Peyer's patch (tissue), 4 donors: ENCODE measurements around the gene ANTXRL. TPM values are rescaled to one million over a fixed set of nuclear protein-coding genes. Genes with fewer than 3 reads are reported as not detected.
"Not testable (repeated sequence)": the region's sequence is repeated elsewhere in the genome, so short reads cannot be mapped to it uniquely, and the experiment has no call there.

Experiments used
- DNase-seq, 3 donors: peaks; one replicate each; pipeline ENCODE4 v3.0.0-alpha.2; 2017 to 2019
- H3K27ac ChIP-seq, 4 donors: fragments of 200-600 bp; sonication (generic); one replicate each; pipeline ENCODE4 v1.5.1; 2016 to 2019
- H3K27me3 ChIP-seq, 2 donors: fragments of 200-600 bp; sonication (generic); one replicate each; pipeline ENCODE4 v1.5.1; 2019
- H3K36me3 ChIP-seq, 3 donors: fragments of 200-600 bp; sonication (generic); one replicate each; pipeline ENCODE4 v1.5.1; 2016 to 2019
- H3K4me1 ChIP-seq, 4 donors: fragments of 200-600 bp; sonication (generic); one replicate each; pipeline ENCODE4 v1.5.1; 2016 to 2019
- H3K4me3 ChIP-seq, 4 donors: fragments of 200-600 bp; sonication (generic); 1 replicate in 3 of 4; 2 replicates in 1 of 4; pipeline ENCODE4 v1.5.1; 2016 to 2019; ENCODE audit warnings: mild to moderate bottlenecking in 1 of 4
- H3K9me3 ChIP-seq, 4 donors: fragments of 200-600 bp; sonication (generic); one replicate each; pipeline ENCODE4 v1.5.1; 2016 to 2019; ENCODE audit warnings: mild to moderate bottlenecking in 1 of 4
- CTCF ChIP-seq, 6 experiments: fragments of 450-650 bp in 4 of 6; fragments of 200-600 bp in 2 of 6; sonication (generic) in 1 of 6; IDR thresholded peaks; one replicate each; pipeline ENCODE4 v1.5.1; 2017 to 2019; ENCODE audit warnings: antibody characterized with exemption in 6 of 6, mild to moderate bottlenecking in 3 of 6, moderate library complexity in 1 of 6
- POLR2A ChIP-seq, 2 donors: fragments of 450-650 bp; IDR thresholded peaks; one replicate each; pipeline ENCODE4 v1.5.1; 2017; ENCODE audit warnings: antibody characterized with exemption in 2 of 2, mild to moderate bottlenecking in 2 of 2, moderate library complexity in 2 of 2
- total RNA-seq, 4 donors: library from RNA; depleted of rRNA; stranded (reverse); fragments of >200 nt; gene quantifications; one replicate each; pipeline ENCODE4 v1.1.0, GENCODE V29; 2016

The ANTXRL gene
- total RNA-seq, 4 donors from 2014 or later, result not detected

- Histone ChIP-seq H3K36me3 (no peaks in the 10 kb centered on the region), H3K9me3 (no peaks in the 10 kb centered on the region), H3K27ac (no peak overlapping the region), H3K27me3 (no peaks in the 10 kb centered on the region), H3K4me1 (peaks cover 0 to 4% (median 0%) of the 10 kb centered on the region in 4 donors), H3K4me3 (no peak overlapping the region)
- TF ChIP-seq POLR2A (IDR thresholded peaks at IDR 0.05) (no peak), CTCF (IDR thresholded peaks at IDR 0.05) (peak in 1 of 6 experiments; percentile 5)
- DNase-seq, result peak in 1 of 3 donors; percentile 41
Measured at GRCh38 chr10:46293832-46294640, 7.2 kb downstream of the ANTXRL start.

GRCh38 chr10:46294641-46295220 lies 7.9 kb downstream of the ANTXRL start:
- Histone ChIP-seq H3K36me3 (no peaks in the 10 kb centered on the region), H3K4me3 (no peak overlapping the region), H3K27ac (no peak overlapping the region), H3K27me3 (no peaks in the 10 kb centered on the region), H3K9me3 (no peaks in the 10 kb centered on the region), H3K4me1 (peaks cover 0 to 5% (median 2%) of the 10 kb centered on the region in 4 donors)
- TF ChIP-seq CTCF (IDR thresholded peaks at IDR 0.05), result no peak
- TF ChIP-seq POLR2A (IDR thresholded peaks at IDR 0.05), result no peak
- DNase-seq, result peak in 1 of 3 donors; percentile 28

- H3K27me3 ChIP-seq, H3K4me3 ChIP-seq, H3K9me3 ChIP-seq, H3K36me3 ChIP-seq, H3K4me1 ChIP-seq, H3K27ac ChIP-seq: not testable (repeated sequence)
- DNase-seq, result peak in 1 of 3 donors; percentile 10
Measured at GRCh38 chr10:46295350-46296010, 8.7 kb downstream of the ANTXRL start.

- not testable (repeated sequence) for H3K27me3 ChIP-seq, H3K9me3 ChIP-seq, DNase-seq, H3K27ac ChIP-seq, H3K36me3 ChIP-seq, H3K4me3 ChIP-seq, H3K4me1 ChIP-seq
Measured at GRCh38 chr10:46296086-46296485, 9.3 kb downstream of the ANTXRL start.

GRCh38 chr10:46296641-46297141 lies 9.9 kb downstream of the ANTXRL start:
- Histone ChIP-seq H3K9me3 (no peaks in the 10 kb centered on the region), H3K4me3 (no peak overlapping the region), H3K36me3 (no peaks in the 10 kb centered on the region), H3K4me1 (peaks cover 0 to 5% (median 4%) of the 10 kb centered on the region in 4 donors), H3K27me3 (no peaks in the 10 kb centered on the region), H3K27ac (no peak overlapping the region)
- TF ChIP-seq POLR2A (IDR thresholded peaks at IDR 0.05) (no peak), CTCF (IDR thresholded peaks at IDR 0.05) (no peak)
- DNase-seq, result peak in 2 of 3 donors; percentile 6 to 41

GRCh38 chr10:46297406-46298204 lies 10.8 kb downstream of the ANTXRL start:
- Histone ChIP-seq H3K4me1 (peaks cover 0 to 5% (median 2%) of the 10 kb centered on the region in 4 donors), H3K4me3 (no peak overlapping the region), H3K27me3 (no peaks in the 10 kb centered on the region), H3K9me3 (no peaks in the 10 kb centered on the region), H3K27ac (no peak overlapping the region), H3K36me3 (no peaks in the 10 kb centered on the region)
- peak in 1 of 3 donors; percentile 14 for DNase-seq
- no peak for TF ChIP-seq CTCF (IDR thresholded peaks at IDR 0.05)
- no peak for TF ChIP-seq POLR2A (IDR thresholded peaks at IDR 0.05)
